SKM-1 treated with dmso at 0.1 percent for 144 hours (cell line): ENCODE measurements around the gene DND1.
"Not testable (repeated sequence)": the region's sequence is repeated elsewhere in the genome, so short reads cannot be mapped to it uniquely, and the experiment has no call there.

Source experiments
- DNase-seq: peaks from one replicate; lab custom pipeline; 2025; ENCODE audit not compliant: unreplicated experiment; lab: John Stamatoyannopoulos, UW

Gene DND1

DNA sequence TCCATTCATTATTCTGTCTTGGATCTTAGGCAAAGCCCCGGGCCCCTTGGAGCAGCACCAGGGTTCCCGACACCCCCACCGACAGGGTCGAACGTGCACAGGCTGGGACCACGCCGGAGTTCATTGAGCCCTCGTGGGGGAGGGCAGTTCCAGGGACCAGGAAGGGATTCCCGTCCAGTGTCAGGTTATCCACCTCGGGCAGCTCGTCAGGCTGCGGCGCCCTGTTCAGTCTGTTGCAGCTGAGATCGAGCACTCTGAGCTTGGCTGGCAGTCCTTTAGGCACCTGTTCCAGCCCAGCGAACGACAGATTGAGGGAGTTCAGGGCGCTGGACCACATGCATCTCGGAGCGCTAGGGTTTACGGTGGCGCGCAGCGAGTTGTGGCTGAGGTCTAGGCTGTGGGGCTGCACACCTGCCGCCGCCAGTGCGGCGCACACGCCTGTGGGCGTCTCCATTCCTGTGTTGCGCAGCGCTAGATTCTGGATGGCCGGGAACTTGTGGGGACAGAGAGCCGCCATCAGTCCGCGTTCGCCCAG is 41.5 kb downstream of the DND1 start:
- no peak for DNase-seq

GRCh38 chr5:140631036-140631417 is 42.3 kb downstream of the DND1 start:
- DNase-seq, result peak; percentile 59

GRCh38 chr5:140630292-140631035 is 42.9 kb downstream of the DND1 start:
- no peak for DNase-seq

DNA sequence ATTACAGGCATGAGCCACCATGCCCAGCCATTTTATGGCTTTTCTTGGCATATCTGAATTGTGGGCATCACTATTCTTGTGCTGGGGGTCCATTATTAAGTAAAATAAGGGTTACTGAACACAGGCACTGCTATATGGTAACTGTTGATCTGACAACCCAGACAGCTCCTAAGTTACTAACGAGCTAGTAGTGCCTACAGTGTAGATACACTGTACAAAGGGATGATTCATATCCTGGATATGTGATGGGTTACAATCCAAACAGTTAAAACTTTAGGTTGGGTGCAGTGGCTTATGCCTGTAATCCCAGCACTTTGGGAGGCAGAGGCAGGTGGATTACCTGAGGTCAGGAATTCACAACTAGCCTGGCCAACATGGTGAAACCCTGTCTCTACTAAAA is 44.7 kb downstream of the DND1 start:
- DNase-seq, result no peak

- DNase-seq, result no peak
Observed at GRCh38 chr5:140627972-140628371, 45.4 kb downstream of the DND1 start.

DNA sequence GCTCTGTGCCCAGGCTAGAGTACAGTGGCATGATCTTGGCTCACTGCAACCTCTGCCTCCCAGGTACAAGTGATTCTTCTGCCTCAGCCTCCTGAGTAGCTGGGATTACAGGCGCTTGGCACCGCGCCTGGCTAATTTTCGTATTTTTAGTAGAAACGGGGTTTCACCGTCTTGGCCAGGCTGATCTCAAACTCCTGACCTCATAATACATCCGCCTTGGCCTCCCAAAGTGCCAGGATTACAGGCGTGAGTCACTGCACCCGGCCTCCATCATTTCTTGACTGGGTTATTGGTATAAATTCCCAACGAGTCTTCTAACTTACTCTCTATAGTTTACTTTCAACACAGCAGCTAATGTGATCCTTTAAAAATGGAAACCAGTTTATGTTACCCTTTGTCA is 48.5 kb downstream of the DND1 start:
- not testable (repeated sequence) for DNase-seq

DNA sequence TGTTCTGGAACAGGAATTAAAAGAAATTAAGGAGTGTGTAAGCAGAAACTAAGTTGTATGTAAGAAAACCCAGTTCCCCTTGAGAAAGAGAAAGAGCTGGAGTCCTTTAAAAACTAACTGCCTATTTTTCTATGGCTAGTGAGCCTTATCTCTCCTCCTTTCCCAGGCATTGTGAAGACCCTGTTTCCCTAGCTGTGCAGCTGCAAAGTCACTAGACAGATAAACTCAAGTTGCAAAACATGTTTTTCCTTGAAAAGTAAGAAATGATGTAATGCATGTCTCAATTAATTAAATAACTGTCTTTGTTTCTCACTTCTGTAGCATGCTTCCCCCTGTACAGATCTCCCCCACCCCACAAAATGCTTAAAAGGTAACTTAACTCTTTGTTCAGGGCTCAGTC is 50.3 kb downstream of the DND1 start:
- not testable (repeated sequence) for DNase-seq

GRCh38 chr5:140622301-140622700 is 51.1 kb downstream of the DND1 start:
- DNase-seq, result no peak
